NT2/D1 (cell line): Measurements from ENCODE around the gene CAB39.

Experiments used
- SUZ12 ChIP-seq: IDR thresholded peaks from 2 replicates; pipeline ENCODE4 v1.6.1; 2011; ENCODE audit not compliant: insufficient read length, insufficient read depth; ENCODE audit errors: extremely low read depth
- YY1 ChIP-seq: IDR thresholded peaks from 2 replicates; pipeline ENCODE4 v1.6.1; 2011; ENCODE audit not compliant: insufficient read length, insufficient read depth
- ZNF274 ChIP-seq: IDR thresholded peaks from 2 replicates; pipeline ENCODE4 v1.6.1; 2011; ENCODE audit warnings: mild to moderate bottlenecking, low read depth, low read length

- TF ChIP-seq ZNF274: no peak
- TF ChIP-seq SUZ12: no peak
- no peak for TF ChIP-seq YY1
Observed at GRCh38 chr2:230764346-230764745, 51.7 kb downstream of the CAB39 start.
